Skeletal muscle cell (primary cell): ENCODE measurements around the gene EFCAB8.
"Not testable (repeated sequence)": the region's sequence is repeated elsewhere in the genome, so short reads cannot be mapped to it uniquely, and the experiment has no call there.

Experiments
- DNase-seq: peaks from one replicate; pipeline ENCODE4 v3.0.0-alpha.2; 2010; ENCODE audit warnings: low read depth
- H3K4me3 ChIP-seq: 2 replicates; pipeline ENCODE4 v1.5.1; 2011; ENCODE audit warnings: low read depth, mild to moderate bottlenecking, control low read depth, low read length, moderate library complexity

The EFCAB8 gene

GRCh38 chr20:32966382-32966781 is 107.7 kb downstream of the EFCAB8 start:
- H3K4me3 ChIP-seq = no peak overlapping the region

DNA sequence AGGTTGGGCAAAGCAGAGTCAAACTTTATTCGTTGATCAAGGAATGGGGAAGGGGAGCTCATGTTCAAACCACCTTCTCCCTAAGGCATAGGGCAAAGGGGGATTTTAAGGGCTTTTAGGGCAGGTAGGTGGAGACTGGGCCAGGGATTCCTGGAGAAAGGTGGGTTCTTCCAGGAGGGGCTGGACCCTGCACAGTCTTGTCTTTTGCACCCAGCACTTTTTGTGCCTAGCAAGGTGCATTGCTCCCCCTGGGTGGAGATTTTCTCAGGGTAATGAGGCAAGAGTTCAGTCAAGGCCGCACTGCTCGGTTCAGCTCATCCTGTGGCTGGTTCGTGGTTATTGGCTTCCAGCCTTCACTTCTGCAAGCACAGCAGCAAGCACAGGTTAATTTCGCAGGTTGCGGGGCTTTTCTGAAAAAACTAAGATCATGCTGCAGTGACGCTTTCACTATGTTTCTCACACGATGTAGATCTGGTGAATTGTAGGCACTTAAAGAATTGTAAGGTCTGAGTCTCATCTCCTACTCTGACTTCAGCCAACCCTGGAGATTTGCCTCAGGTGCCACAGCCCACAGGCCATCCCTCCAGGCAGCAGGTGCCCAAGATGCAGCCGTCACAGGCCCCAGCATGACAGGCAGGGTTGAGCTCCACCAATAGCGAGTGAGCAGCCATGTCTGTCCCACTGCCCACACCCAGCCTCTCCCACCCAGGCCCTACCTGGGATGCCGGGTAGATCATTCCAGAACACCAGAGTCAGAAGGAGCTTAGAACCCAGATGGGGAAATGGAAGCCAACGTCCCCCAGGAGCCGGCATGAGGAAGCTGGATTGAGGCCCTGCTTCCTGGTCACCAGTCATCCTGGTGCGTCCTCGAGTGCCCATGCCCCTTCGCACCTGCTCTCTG is 108.4 kb downstream of the EFCAB8 start:
- no peak overlapping the region for H3K4me3 ChIP-seq
- no peak for DNase-seq

More at GRCh38 chr20:32966382-32966781, 107.7 kb downstream of the EFCAB8 start:
- DNase-seq = no peak

GRCh38 chr20:32967961-32968457 is 109.3 kb downstream of the EFCAB8 start:
- DNase-seq = no peak
- H3K4me3 ChIP-seq = no peak overlapping the region

DNA sequence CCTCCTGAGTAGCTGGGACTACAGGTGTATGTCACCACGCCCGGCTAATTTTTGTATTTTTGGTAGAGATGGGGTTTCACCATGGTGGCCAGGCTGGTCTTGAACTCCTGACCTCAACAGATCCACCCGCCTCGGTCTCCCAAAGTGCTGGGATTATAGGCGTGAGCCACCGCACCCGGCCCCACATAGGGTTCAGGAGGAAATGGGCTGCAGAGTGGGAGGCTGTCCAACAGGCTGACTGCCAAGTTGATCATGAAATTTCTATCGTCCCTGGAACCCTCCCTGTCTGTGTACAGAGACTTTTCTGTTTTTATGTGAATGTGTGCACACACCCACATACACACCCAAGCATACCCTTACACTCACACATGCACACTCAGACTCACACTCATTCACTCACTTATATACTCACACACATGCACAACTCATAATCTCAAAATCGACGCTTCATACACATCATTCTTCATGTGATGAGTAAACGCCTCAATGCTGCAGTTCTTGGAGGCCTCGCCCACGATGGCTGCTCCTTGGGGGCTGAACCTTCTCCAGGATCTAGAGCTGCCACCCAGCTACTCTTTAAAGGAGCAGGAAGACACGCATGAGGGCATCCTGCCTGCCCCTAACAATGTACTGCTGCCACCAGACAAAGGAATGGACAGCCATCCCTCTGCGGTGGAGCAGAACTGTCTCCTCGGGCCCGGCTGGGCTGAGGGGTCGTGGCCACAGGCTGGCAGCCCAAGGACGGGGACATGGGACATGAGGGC is 109.9 kb downstream of the EFCAB8 start:
- DNase-seq = no peak
- no peak overlapping the region for H3K4me3 ChIP-seq

- H3K4me3 ChIP-seq = no peak overlapping the region
- no peak for DNase-seq
Observed at GRCh38 chr20:32969356-32970114, 110.8 kb downstream of the EFCAB8 start.

DNA sequence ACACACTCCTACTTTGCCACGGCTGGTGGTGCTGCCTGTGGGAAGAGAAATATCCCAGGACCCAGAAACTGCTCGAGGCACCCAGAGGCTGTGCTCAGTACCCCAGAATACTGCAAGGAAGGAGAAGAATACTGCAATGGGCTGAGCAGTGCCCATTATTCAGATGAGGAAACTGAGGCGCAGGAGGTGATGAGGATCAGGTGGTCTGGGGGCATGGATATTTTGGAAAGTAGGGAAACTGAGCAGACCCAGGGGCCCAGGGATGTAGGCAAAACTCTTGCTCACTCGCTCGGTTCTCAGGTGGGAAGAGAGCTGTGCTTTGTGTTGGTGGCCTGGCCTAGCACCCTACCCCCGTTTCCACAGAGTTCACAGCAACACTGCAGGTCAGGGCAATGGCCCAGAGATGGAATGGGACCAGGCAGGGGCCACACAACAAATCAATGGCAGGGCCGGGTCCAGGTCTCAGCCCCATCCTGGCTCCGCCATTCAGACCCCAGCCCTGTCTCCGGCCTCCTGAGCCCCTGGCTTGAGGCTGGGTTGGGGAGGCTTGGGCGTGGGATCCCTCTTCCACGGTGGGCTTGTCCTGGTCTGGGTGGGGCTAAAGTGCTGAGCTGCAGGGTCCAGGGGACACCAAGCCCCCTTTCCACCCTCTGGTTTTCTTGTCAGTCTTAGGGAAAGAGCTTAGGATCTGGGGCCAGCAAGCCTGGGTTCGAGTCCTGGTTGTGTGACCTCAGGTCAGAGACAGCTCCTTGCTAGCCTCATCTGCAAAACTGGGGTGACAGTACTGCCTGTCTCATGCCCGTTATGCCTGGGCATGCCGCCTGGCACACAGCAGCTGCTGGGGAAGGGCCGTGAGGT is 111.6 kb downstream of the EFCAB8 start:
- DNase-seq = no peak
- no peak overlapping the region for H3K4me3 ChIP-seq

- no peak for DNase-seq
- H3K4me3 ChIP-seq = no peak overlapping the region
Observed at GRCh38 chr20:32970973-32971300, 112.2 kb downstream of the EFCAB8 start.

DNA sequence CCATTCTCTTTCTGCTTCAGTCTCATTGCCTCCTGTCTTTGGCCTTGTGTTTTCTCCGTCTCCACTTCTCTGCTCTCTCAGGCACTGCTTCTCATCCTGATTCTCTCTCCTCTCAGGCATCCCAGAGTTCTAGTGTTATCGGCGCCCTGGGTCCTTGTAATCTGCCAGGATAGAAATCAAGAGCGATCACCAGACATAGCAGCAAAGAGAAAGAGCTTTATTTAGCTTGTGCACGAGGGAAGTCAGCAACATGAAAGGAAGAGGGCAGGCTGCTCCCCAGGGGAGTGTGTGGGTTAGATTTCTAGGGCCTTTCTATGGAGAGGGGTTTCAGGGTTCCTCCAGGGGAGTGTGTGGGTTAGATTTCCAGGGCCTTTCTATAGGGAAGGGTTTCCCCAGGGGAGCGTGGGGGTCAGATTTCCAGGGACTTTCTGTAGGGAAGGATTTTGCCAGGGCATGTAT is 113.0 kb downstream of the EFCAB8 start:
- no peak overlapping the region for H3K4me3 ChIP-seq
- no peak for DNase-seq

- no peak for DNase-seq
Observed at GRCh38 chr20:32972181-32973076, 113.7 kb downstream of the EFCAB8 start.

DNA sequence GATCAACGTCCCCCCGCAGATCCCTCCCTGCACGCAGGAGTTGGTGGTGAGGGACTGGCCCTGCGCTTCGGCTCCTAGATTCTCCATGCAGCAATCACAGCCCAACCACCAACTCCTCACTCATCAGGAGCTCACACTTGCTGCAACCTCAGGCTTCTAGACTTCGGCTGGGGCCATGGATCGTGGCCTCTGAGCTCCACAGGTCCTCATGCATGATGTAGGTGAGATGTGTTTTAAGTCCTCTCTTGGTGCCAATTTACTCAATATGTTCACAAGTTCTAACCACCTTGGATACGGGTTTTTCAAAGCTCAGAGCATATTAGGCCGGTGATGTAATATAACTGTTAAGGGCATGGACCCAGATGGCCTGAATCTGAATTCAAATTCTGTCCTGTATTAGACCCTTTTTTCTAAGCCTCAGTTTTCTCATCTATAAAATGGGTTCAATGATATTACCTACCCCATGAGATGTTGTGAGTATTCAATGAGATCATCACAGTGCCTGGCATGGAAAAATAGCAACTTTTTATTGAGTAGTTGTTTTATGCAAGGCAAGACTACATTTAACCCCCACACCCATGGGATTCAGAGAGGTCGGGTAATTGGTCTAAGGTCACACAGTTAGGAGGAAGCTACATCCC is 114.5 kb downstream of the EFCAB8 start:
- no peak overlapping the region for H3K4me3 ChIP-seq
- no peak for DNase-seq

More at GRCh38 chr20:32972181-32973076, 113.7 kb downstream of the EFCAB8 start:
- no peak overlapping the region for H3K4me3 ChIP-seq

DNA sequence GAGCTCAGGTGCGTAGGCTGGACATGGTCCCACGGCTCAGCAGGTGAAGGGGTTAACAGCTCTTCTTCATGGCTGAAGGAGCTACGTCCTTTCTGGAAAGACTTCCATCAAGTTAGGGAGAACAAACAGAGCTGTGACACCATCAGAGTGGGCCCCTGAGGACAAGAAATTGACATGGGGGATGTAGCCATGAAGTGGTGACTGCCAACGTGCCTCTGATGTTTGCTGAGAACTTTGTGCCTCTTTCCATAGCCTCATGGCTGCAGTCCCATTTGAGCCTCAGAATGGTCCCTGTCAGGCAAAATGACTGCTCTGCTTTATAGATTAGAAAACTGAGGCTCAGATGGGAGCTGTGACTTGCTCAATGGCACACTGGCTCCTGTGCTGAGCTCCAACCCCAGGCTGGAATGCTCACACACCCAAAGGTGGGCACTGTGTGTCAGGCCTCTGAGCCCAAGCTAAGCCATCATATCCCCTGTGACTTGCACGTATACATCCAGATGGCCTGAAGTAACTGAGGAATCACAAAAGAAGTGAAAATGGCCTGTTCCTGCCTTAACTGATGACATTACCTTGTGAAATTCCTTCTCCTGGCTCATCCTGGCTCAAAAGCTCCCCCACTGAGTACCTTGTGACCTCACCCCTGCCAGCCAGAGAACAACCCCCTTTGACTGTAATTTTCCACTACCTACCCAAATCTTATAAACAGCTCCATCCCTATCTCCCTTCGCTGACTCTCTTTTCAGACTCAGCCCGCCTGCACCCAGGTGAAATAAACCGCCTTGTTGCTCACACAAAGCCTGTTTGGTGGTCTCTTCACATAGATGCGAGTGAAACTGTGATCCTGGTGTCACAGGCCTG is 115.7 kb downstream of the EFCAB8 start:
- not testable (repeated sequence) for DNase-seq, H3K4me3 ChIP-seq

- not testable (repeated sequence) for H3K4me3 ChIP-seq, DNase-seq
Observed at GRCh38 chr20:32975121-32975520, 116.4 kb downstream of the EFCAB8 start.

DNA sequence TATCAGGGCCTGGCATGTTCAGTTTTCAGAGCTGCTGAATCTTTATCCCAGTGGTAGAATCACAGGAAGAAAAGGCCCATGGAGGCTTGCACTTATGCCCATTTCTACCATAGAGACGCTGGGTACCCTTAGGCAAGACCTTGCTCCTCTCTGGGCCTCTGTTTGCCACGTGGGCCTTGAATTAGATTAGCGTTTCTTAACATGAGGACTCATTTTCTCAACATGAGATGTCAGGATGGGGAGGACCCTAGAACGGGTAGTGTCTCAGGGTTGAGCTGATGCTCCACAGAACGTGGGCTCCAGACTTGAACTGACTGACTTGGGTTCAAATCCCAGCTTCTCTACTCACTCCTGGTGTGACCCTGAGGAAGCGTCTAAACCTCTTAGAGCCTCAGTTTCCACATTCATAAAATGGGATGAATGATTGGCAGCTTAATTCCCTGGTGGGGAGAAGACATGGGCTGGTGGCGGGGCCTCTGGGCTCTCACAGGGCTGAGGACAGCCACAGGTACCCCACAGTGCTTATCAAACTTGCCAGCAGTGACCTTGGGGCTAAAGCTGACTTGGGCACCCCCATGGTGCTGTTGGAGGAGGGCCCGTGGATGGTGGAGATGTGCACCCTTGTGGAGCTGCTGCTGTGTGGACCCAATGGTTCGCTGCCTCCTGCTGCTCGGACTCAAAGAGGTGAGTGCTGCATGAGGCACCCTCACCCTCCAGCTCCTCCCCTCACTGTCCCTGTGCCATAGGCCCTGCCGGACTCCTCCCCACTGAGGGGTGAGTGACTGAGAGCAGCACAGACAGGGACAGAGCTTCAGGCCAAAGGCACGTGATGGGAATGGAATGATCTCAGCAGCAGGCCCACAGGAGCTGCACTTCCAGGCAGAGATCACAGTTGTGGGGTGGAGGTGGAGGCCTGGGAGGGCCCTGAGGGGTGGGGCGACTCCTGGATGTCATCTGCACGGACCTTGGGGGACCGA is 117.3 kb downstream of the EFCAB8 start:
- DNase-seq = no peak
- no peak overlapping the region for H3K4me3 ChIP-seq

DNA sequence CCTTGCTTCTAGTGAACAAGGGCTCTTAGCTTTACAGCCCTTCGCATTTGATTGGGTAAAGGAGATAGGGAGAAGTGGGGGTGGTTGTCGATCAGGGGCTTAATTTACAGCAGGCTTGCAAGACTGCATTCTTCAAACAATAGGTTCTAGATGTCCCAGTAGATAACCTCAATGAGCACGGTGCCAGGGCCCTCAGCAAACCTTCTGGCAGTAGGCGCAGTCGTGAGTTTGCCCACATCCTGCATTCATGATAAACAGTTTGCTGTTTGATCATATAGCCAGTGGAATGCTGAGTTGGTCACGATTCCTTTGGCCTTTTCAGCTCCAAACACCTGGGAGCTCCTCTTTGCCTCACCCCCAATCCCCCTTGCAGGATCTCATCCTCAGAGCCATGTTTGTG is 118.0 kb downstream of the EFCAB8 start:
- no peak overlapping the region for H3K4me3 ChIP-seq
- DNase-seq = no peak

DNA sequence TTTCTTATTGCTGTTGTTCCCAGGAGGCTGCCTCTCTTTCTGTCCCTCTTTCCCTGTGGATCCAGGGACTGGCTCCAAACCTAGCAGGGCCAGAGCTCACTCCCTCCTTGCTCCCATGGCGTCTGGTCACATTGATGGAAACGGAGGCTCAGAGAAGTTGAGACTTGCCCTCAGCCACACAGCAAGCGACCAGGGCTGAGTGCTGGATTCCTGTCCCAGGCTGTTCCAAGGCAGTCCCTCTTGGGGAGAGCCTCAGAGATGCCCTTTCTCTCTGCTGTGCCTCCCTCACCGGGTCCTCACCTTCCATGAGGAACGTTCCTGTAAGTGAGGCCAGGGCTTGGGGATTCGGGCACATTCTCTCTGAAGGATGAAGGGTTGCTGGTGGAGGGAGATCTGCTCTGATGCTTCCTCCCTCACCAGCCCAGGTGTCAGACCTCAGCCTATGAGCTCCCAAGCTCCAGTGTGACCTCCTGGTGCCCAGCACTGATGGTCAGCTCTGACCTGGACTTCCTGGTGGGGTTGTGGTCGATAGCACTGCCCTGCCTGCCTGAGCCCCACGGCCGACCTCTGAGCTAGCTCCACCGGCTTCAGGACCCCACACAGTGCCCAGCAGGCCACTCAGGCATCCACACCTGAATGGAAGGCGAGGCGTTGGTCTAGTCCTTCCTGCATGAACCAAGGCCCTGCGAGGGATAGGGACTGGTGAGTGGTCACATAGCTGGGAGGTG is 118.7 kb downstream of the EFCAB8 start:
- no peak for DNase-seq

More for the DNA sequence above, 118.7 kb downstream of the EFCAB8 start:
- no peak overlapping the region for H3K4me3 ChIP-seq
